Myocyte (in vitro differentiated cells): ENCODE data around the gene MICAL2. TPM values are rescaled to one million over a fixed set of nuclear protein-coding genes. Genes with fewer than 3 reads are reported as not detected.
A peak's percentile ranks its signal among the peaks of the same experiment; 100 is the strongest.

Experiments
- DNase-seq: peaks from one replicate; pipeline ENCODE4 v3.0.0-alpha.2; 2012; ENCODE audit warnings: low read depth
- polyA plus RNA-seq: library from polyadenylated mRNA; unstranded; fragments of >200 nt; gene quantifications from one replicate; pipeline ENCODE4 v1.2.1, GENCODE V29; 2012; ENCODE audit warnings: missing spikeins
- total RNA-seq: library from RNA; depleted of rRNA; stranded (reverse); fragments of >200 nt; gene quantifications from 2 replicates; pipeline ENCODE4 v1.2.3, GENCODE V29; 2014

Gene MICAL2
- total RNA-seq = 14.7 TPM in 2 replicates
- polyA plus RNA-seq = 179 TPM

DNA sequence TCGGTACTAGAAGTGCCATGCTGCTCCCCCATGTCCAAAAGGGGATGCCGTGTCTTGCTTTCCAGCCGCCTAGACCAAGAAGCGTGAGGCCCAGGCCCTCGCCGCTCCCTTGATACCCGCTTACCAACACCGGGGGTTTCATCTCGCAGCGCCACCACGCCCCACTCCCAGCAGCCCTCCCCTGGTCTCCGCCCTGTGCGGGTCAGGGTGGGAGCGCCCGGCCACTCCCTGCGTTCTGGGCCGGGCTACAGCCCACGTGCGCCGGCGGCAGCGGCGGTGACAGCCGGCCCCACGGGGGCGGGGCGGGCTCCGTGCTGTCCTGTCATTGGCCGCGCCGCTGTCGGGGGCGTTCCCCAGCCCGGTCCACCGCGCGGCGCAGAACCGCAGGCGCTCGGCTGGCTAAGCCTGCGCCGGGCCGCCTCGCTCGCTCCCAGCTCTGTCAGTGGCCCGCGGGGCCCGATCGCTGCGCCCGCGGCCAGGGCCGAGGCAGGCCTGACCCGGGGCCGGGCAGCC, at the start of gene MICAL2:
TSS of gene MICAL2 (plus strand) at position 390 of the 513 bp plus-strand sequence. CDS start 51,566 bp downstream, outside the sequence.
- DNase-seq = peak; percentile 90

DNA sequence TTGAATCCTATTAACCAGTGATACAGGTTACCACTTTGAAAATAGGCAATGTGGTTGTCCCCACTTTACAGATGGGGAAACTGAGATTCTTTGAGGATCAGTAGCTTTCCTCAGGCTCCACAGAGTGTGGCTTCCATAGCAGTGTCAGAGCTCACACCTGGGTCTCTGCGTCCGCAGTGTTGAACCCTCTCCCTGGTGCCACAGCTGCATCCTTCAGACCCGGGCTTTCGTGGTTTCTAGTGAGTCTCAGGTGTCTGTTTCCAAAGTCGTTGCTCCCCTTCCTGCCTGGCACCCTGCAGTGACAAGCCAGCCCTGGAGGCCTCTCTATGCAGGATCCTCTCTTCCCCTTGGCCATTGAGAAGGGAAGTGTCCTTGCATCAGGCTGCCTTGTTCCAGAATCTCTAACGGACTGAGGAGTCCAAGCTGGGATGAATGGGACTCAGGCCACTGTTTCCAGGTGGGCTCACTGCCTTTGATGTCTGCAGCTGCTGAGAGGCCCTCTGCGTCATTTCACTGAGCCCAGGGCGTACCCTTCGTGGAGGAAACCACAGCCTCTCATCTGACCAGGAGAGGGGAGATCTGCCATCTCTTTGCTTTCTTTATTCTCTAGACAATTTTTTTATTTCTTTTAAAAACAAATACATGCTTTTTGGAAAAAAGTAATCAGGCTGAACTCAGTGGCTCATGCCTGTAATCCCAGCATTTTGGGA, 48.4 kb upstream of the MICAL2 start:
- no peak for DNase-seq

DNA sequence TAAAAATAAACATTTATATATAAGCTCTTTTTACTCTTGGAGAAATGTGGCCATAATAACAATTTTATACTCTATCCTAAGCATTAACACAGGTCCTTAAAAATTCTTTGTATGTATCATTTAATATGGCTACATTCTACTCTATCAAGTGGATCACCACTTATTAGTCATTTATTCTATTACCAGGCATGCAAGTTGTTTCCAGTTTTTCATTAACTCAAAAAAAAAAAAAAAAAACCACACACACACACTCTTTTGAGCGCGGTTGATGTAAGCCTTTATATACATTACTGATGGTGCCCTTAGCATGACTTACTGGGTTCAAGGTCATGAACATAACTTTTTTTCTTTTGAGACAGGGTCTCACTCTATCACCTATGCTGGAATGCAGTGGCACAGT, 47.1 kb upstream of the MICAL2 start:
- no peak for DNase-seq

GRCh38 chr11:12064136-12064953, 46.0 kb upstream of the MICAL2 start:
- DNase-seq = no peak

- DNase-seq = no peak
Measured at GRCh38 chr11:12064954-12065280, 45.5 kb upstream of the MICAL2 start.

DNA sequence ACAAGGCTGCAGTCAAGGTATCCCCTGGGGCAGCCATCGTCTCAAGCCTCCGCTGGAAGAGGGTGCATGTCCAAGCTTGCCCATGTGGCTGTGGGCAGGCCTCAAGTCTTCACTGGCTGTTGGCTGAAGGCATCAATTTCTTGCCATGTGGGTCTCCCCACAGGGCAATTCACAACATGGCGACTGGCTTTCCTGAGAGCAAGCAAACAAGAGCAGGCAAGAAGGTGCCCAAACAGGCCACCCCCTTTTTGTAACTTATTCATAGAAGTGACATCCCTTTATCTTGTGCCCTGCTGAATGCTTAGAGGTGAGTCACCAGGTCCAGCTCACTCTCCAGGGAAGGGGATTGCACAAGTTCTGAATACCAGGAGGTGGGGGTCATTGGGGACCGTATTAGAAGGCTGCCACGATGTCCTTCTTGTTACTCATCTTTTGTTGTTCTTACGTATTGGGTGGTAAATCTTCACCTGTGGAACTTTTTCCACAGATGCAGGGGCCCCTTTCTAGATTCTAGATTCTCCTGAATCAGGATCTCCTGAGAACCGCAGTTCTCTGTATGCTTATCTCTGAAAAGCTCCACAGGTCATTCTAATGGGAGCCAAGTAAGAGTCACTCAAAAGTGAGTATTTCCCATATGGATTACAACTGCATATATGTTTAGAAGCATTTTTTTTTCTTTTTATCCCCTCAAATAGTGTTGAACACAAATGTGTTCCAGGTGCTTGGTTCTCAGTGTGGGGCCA, 44.2 kb upstream of the MICAL2 start:
- DNase-seq = peak; percentile 88

DNA sequence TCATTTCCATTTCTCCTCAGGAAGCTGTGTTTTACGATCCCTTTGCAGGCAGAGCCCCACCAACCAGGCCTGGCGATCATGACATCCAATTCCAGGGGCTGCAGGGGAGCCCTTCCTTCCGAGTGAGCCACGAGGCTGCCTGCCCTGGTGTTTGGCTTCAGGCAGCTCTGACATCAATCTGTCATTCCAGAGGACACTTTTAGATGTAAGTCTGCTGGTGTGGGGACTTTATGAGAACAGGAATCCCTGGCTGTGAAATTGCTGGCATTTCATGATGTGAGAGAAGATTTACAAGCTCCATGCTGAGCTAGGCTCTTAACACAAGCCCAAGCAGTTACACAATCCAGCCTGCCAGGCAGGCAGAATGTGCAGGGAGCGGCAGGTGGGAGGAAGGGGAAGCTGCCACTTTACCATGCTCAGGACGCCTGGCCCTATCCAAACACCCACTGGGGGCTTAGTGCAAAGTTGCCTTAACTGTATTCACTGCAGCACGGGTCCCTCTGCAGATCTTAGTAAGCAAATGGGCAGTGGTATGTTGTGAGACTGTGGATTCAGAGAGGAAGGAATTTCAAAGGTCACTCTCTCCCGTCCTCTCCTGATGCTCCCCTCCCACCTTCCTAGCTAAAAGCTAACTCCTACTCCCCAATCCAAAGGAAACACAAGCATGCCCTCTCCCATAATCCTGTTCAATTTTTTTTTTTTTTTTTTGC, 43.4 kb upstream of the MICAL2 start:
- DNase-seq = peak; percentile 53

- DNase-seq = no peak
Measured at GRCh38 chr11:12067796-12068357, 42.5 kb upstream of the MICAL2 start.

DNA sequence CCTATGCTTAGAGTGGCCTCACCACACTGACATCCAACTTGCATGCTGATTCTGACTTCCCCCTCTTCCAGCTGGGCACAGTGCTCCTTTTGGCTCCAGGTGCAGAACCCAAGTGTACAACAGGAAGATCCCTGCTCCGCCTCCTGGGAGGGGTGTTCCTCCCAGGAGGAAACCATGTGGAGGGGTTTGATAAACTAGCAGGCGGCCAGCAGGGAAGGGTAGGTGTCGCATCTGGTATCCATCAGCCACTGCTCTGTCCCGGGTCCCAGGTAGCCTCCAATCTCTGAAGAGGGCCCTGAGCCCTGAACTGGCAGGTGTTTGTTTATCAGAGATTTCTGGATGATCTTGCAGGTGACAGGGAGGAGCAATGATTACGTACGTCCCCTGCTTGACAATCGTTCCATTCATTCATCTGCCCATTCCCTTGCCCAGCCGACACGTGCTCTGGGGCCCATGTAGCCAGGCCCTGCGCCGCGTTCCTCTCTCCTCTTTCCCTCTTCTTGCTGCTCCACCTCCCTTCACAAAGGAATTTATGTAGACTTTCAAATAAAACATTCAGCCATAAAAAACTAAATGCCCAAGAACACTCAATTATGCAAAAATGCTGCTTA, 41.2 kb upstream of the MICAL2 start:
- DNase-seq = no peak

- peak; percentile 78 for DNase-seq
Measured at GRCh38 chr11:12070446-12071267, 39.7 kb upstream of the MICAL2 start.

GRCh38 chr11:12071574-12071973, 38.8 kb upstream of the MICAL2 start:
- DNase-seq = no peak

DNA sequence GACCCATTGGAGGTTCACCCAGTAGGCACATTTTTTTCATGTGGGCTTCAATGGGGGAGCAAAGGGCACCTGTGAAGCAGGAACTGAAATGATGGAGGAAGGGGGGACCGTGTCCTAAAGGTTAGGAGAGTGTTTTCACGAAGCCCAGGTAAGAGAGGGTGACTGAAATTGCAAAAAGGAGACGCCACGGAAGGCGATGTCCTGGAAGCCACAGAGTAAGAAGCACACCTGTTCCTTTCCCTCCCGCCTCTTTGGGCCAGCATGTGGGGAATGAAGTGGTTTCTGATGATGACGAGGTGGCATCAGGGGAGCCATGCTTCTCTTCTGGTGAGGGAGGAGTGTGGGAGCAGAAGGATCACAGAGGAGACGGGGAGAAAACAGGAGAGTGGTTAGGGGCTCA, 37.0 kb upstream of the MICAL2 start:
- DNase-seq = no peak

GRCh38 chr11:12073886-12074285, 36.5 kb upstream of the MICAL2 start:
- DNase-seq = no peak

DNA sequence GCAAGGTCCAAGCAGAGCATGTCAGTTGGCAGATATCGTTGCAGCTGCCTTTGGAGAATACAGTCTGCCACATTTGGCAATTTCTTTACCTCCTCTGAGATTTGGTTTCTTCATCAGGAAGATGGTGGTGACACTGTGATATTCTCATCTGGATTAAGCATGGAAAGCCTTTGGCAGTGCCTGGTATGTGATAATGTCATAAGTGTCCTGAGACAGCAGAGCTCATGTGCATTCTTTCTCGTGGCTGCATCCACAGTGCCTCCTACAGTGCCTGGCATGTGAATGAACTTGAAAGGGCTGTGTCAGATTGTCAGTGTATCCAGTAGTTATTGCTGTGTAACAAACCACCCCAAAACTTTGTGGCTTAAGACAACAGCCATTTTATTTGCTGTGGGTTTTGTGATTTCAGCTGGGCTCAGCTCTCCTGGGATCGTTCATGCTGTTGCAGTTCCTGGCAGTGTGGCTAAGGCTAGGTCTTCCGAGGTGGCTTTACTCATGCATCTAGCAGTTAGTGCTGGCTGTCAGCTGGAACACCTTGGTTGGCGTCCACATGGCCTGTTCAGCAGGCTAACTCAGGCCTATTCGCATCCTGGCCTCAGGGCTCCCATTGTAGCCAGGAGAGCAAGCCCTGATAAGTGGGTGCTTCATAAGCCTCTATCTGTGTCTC, 35.7 kb upstream of the MICAL2 start:
- DNase-seq = no peak

- DNase-seq = no peak
Measured at GRCh38 chr11:12075291-12075690, 35.1 kb upstream of the MICAL2 start.

GRCh38 chr11:12075822-12076821, 34.3 kb upstream of the MICAL2 start:
- DNase-seq = peak; percentile 89

- DNase-seq = no peak
Measured at GRCh38 chr11:12076840-12077534, 33.4 kb upstream of the MICAL2 start.
